Large intestine (tissue), 3 donors: Measurements from ENCODE around the gene CUX1. TPM values are rescaled to one million over a fixed set of nuclear protein-coding genes. Genes with fewer than 3 reads are reported as not detected.

Experiments
- DNase-seq, 2 donors: peaks; one replicate each; pipeline versions ENCODE4 v3.0.0 to v3.0.0-alpha.2; 2013
- H3K27ac ChIP-seq: one replicate; pipeline ENCODE4 v1.5.1; 2013; ENCODE audit warnings: low read length
- H3K27me3 ChIP-seq: 2 replicates; pipeline ENCODE4 v1.6.1; 2013; ENCODE audit warnings: low read length; ENCODE audit not compliant: control insufficient read depth, insufficient read depth
- H3K36me3 ChIP-seq: 2 replicates; pipeline ENCODE4 v1.6.1; 2013; ENCODE audit warnings: low read length; ENCODE audit not compliant: control insufficient read depth, insufficient read depth
- H3K4me1 ChIP-seq: one replicate; pipeline ENCODE4 v1.6.1; 2013; ENCODE audit warnings: low read length; ENCODE audit not compliant: control insufficient read depth, insufficient read depth
- H3K4me3 ChIP-seq: one replicate; pipeline ENCODE4 v1.5.1; 2013; ENCODE audit warnings: low read length
- H3K9me3 ChIP-seq: one replicate; pipeline ENCODE4 v1.6.1; 2013; ENCODE audit warnings: mild to moderate bottlenecking, low read depth, low read length, moderate library complexity; ENCODE audit not compliant: control insufficient read depth
- WGBS: methylation state at CpG from one replicate; pipeline ENCODE4 v1.1.5; 2013; ENCODE audit warnings: low lambda C conversion rate; ENCODE audit not compliant: insufficient coverage; 5-methylcytosine and 5-hydroxymethylcytosine counted together
- polyA plus RNA-seq: library from polyadenylated mRNA; unstranded; fragments of 120-200 nt; gene quantifications from one replicate; pipeline ENCODE4 v1.2.1, GENCODE V29; 2013

Gene CUX1
- polyA plus RNA-seq, 1 donor, result 72.9 TPM

DNA sequence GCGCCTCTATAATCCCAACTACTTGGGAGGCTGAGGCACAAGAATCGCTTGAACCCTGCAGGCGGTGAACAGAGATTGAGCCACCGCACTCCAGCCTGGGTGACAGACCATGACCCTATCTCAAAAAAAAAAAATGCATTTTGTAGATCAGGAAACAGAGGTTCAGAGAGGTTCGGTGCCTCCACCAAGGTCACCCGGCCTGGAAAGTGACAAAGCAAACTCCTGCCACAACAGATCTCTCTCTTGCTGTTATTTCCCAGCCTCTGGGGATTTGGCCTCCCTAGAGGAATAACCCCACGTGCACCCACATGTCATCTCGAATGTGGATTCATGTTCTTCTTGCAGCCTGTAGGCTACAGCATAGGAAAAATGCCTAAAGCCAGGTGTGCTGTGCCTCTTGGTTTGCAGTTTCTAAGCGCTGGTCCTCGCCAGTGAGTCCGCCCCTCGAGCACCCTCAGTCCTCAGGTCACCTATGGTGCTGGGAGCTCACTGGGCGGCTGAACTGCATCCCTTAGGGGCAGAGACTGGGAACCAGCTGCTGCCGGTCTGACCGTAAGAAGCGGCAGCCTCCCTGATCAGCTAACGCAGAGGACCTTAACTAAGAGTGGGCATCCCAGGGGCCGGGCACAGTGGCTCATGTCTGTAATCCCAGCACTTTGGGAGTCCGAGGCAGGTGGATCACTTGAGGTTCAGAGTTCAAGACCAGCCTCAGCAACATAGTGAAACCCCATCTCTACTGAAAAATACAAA is 417.6 kb downstream of the CUX1 start:
- Histone ChIP-seq H3K36me3 (peaks cover 61% of the 10 kb centered on the region), H3K4me1 (peaks cover 5% of the 10 kb centered on the region), H3K27me3 (no peaks in the 10 kb centered on the region), H3K9me3 (no peaks in the 10 kb centered on the region), H3K27ac (no peak overlapping the region), H3K4me3 (no peak overlapping the region)
- no peak for DNase-seq
- WGBS, result no CpG with 5 or more reads among the region's 19 CpGs

DNA sequence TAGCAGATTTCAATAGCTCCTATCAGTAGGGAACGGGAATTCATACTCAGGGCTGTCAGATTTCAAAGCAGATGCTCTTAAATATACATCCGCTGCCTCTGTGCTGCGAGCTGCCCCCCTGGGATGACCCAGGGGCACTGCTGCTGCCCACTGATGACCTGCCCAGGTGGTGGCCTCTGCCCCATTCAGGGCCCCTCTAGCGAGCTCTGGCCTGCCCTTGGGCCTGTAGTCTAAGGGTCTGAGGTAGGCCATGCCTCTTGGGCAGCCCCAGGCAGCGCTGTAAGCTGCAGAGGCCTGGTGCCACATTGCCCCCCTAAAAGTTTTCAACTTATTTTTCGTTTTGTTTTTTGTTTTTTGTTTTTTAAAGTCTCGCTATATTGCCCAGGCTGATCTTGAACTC is 418.7 kb downstream of the CUX1 start:
- DNase-seq, result no peak
- WGBS, result 94% methylated on average over 2 of the region's 7 CpGs
- H3K27me3 ChIP-seq, result no peaks in the 10 kb centered on the region
- H3K4me1 ChIP-seq, result peaks cover 6% of the 10 kb centered on the region
- peaks cover 65% of the 10 kb centered on the region for H3K36me3 ChIP-seq
- no peak overlapping the region for H3K27ac ChIP-seq
- H3K4me3 ChIP-seq, result no peak overlapping the region
- no peaks in the 10 kb centered on the region for H3K9me3 ChIP-seq

- DNase-seq, result peak; percentile 57 to 71
- peaks cover 11% of the 10 kb centered on the region for H3K4me1 ChIP-seq
- H3K9me3 ChIP-seq, result no peaks in the 10 kb centered on the region
- no peak overlapping the region for H3K27ac ChIP-seq
- no CpG with 5 or more reads among the region's 14 CpGs for WGBS
- peaks cover 71% of the 10 kb centered on the region for H3K36me3 ChIP-seq
- H3K4me3 ChIP-seq, result no peak overlapping the region
- no peaks in the 10 kb centered on the region for H3K27me3 ChIP-seq
Observed at GRCh38 chr7:102236592-102237287, 419.3 kb downstream of the CUX1 start.

GRCh38 chr7:102239206-102239820 is 421.9 kb downstream of the CUX1 start:
- H3K9me3 ChIP-seq, result no peaks in the 10 kb centered on the region
- peaks cover 60% of the 10 kb centered on the region for H3K36me3 ChIP-seq
- no peak overlapping the region for H3K4me3 ChIP-seq
- no peaks in the 10 kb centered on the region for H3K27me3 ChIP-seq
- H3K4me1 ChIP-seq, result peaks cover 12% of the 10 kb centered on the region
- no peak for DNase-seq
- WGBS, result 100% methylated on average over 3 of the region's 35 CpGs
- no peak overlapping the region for H3K27ac ChIP-seq

DNA sequence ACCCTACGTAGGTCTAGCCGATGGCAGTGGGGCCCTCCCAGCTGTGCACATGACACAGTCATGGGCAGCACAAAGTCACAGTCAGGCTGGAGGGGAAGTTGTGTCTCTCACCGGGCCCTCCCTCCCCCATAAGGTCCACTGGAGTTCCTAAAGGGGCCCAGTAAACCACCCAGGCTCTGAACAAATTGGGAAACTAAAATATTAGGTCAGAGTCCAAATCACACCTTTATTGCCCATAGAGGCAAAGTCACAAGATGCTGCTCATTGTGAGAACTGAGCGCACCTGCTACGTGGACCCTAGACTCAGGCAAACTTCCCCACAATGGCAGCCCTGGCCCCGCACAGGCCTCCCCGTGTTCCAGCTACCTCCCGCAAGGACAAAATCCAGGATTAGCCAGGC is 424.0 kb downstream of the CUX1 start:
- peak; percentile 70 to 86 for DNase-seq
- no CpG with 5 or more reads among the region's 8 CpGs for WGBS
- peaks cover 9% of the 10 kb centered on the region for H3K4me1 ChIP-seq
- H3K9me3 ChIP-seq, result no peaks in the 10 kb centered on the region
- no peak overlapping the region for H3K4me3 ChIP-seq
- no peak overlapping the region for H3K27ac ChIP-seq
- no peaks in the 10 kb centered on the region for H3K27me3 ChIP-seq
- peaks cover 55% of the 10 kb centered on the region for H3K36me3 ChIP-seq

DNA sequence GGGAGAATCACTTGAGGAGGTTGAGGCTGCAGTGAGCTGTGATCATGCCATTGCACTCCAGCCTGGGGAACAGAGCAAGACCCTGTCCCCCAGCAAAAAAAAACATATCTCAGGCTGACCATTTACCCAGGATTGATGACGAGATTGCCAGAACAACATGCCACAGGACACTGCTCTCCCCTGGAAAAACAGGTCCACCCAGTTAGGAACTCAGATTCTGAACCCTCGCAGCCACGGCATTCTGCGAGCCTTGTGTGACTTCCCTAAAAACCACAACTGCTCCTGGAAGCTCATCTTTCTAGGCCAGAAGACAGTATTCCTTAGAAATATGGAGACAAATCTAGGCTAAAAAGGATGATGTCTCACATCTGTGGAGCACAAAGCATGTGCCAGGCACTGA is 427.2 kb downstream of the CUX1 start:
- H3K4me3 ChIP-seq, result no peak overlapping the region
- H3K4me1 ChIP-seq, result peaks cover 7% of the 10 kb centered on the region
- peaks cover 50% of the 10 kb centered on the region for H3K36me3 ChIP-seq
- no peak for DNase-seq
- no peak overlapping the region for H3K27ac ChIP-seq
- H3K9me3 ChIP-seq, result no peaks in the 10 kb centered on the region
- no peaks in the 10 kb centered on the region for H3K27me3 ChIP-seq
- no CpG with 5 or more reads among the region's 4 CpGs for WGBS

- WGBS, result no CpG with 5 or more reads among the region's 14 CpGs
- H3K27me3 ChIP-seq, result no peaks in the 10 kb centered on the region
- H3K36me3 ChIP-seq, result peaks cover 37% of the 10 kb centered on the region
- DNase-seq, result no peak
- no peak overlapping the region for H3K4me3 ChIP-seq
- no peaks in the 10 kb centered on the region for H3K9me3 ChIP-seq
- H3K27ac ChIP-seq, result no peak overlapping the region
- no peaks in the 10 kb centered on the region for H3K4me1 ChIP-seq
Observed at GRCh38 chr7:102248081-102248455, 430.6 kb downstream of the CUX1 start.

- H3K4me3 ChIP-seq, result no peak overlapping the region
- peaks cover 39% of the 10 kb centered on the region for H3K36me3 ChIP-seq
- no peaks in the 10 kb centered on the region for H3K27me3 ChIP-seq
- DNase-seq, result no peak
- H3K27ac ChIP-seq, result no peak overlapping the region
- H3K9me3 ChIP-seq, result no peaks in the 10 kb centered on the region
- WGBS, result no CpG with 5 or more reads among the region's 117 CpGs
- H3K4me1 ChIP-seq, result no peaks in the 10 kb centered on the region
Observed at GRCh38 chr7:102248456-102249395, 431.3 kb downstream of the CUX1 start.

DNA sequence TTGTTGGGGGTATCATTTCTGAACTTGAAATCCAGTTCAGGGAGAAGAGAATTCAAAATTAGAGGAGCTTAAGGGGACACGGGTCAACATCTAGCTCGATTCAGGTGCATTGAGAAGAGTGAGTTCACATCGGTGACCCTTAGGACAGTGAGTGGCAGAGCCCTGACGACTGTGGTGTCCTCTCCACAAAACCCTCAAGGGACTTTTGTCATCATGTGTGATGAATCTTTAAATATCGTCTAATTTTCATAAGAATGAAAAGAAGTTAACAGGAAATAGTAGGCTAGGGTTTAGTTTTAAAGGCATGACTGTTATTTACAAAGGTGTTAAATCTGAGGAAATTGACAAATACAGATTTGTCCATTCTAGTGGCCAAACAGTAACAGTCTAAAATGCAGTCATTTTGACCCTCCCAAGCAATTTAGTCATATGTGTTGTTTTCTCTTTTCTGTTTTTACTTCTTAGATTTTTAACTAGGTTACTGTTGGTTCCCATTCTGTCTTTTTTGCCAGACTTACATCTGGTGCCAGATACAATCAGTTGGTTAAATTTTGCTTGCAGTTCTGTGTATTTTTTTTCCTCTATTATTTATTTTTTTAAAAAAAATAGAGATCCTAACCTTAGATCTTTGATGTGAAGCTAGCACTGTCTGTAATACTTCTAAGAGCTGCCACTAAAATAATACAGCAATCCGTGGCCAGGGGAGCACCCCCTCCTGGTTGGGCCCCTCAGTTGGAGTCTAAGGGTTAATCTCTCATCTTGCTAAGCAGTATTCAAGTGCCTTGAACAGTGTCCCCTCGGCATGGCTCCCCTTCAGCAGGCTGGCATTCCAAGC is 434.3 kb downstream of the CUX1 start:
- H3K4me3 ChIP-seq, result no peak overlapping the region
- no peak overlapping the region for H3K27ac ChIP-seq
- DNase-seq, result no peak
- H3K27me3 ChIP-seq, result no peaks in the 10 kb centered on the region
- no peaks in the 10 kb centered on the region for H3K4me1 ChIP-seq
- WGBS, result 87% methylated on average over 4 of the region's 7 CpGs
- H3K9me3 ChIP-seq, result peaks cover 3% of the 10 kb centered on the region
- peaks cover 33% of the 10 kb centered on the region for H3K36me3 ChIP-seq
